Measurements from ENCODE around the gene EPHA2.
A peak's percentile ranks its signal among the peaks of the same experiment; 100 is the strongest.

The EPHA2 gene

GRCh38 chr1:16155537-16156410 is at the start of gene EPHA2:
EPHA2 (minus strand) TSS chr1:16156069; CDS start chr1:16155932, 137 bp downstream.
- Histone ChIP-seq H3K27ac (peak within 1 kb of the TSS; percentile 69 to 90), H3K4me3 (peak within 1 kb of the TSS; percentile 74)
- peak; percentile 89 for DNase-seq (ENCODE audit: low spot score)
- TF ChIP-seq CTCF (IDR thresholded peaks at IDR 0.05) = no peak

- DNase-seq (ENCODE audit: low spot score) = no peak
- H3K27ac ChIP-seq = peak overlapping the region in 1 of 2 donors; percentile 92
- H3K4me3 ChIP-seq = no peak overlapping the region
Observed at GRCh38 chr1:16205334-16205671, 49.4 kb upstream of the EPHA2 start.

GRCh38 chr1:16204634-16205333 is 48.9 kb upstream of the EPHA2 start:
- H3K27ac ChIP-seq = no peak overlapping the region
- no peak for TF ChIP-seq CTCF (IDR thresholded peaks at IDR 0.05)
- H3K4me3 ChIP-seq = no peak overlapping the region
- no peak for DNase-seq (ENCODE audit: low spot score)

More at GRCh38 chr1:16205334-16205671, 49.4 kb upstream of the EPHA2 start:
- no peak for TF ChIP-seq CTCF (IDR thresholded peaks at IDR 0.05)

GRCh38 chr1:16204216-16204615 is 48.3 kb upstream of the EPHA2 start:
- no peak overlapping the region for H3K27ac ChIP-seq
- TF ChIP-seq CTCF (IDR thresholded peaks at IDR 0.05) = no peak
- no peak for DNase-seq (ENCODE audit: low spot score)
- H3K4me3 ChIP-seq = no peak overlapping the region

- Histone ChIP-seq H3K27ac (no peak overlapping the region), H3K4me3 (no peak overlapping the region)
- no peak for TF ChIP-seq CTCF (IDR thresholded peaks at IDR 0.05)
- no peak for DNase-seq (ENCODE audit: low spot score)
Observed at GRCh38 chr1:16203550-16203949, 47.7 kb upstream of the EPHA2 start.

GRCh38 chr1:16202281-16203210 is 46.7 kb upstream of the EPHA2 start:
- no peak overlapping the region for H3K4me3 ChIP-seq
- TF ChIP-seq CTCF (IDR thresholded peaks at IDR 0.05) = no peak
- no peak overlapping the region for H3K27ac ChIP-seq
- no peak for DNase-seq (ENCODE audit: low spot score)

Measured in coronary artery (tissue), 2 donors.